ENCODE results near the gene SFRP5.

The SFRP5 gene

DNA sequence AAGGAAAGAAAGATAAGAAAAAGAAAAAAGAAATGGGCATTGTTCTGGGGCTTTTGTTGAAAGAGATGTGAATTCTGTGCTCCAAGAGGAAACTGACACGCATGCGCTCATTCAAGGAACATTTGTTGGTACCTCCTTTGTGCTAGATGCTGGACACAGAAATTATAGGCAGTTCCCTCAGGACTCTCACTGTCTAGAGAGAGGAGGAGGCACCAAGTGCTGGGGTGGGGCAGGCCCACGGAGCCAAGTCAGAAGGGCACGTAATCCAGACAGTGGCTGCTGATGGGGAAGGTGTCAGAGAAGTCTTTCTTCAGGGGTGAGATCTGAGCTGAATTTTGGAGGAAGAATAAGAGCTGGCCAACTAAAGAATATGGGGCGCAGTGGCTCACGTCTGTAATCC is 37.8 kb downstream of the SFRP5 start:
- DNase-seq = no peak

DNA sequence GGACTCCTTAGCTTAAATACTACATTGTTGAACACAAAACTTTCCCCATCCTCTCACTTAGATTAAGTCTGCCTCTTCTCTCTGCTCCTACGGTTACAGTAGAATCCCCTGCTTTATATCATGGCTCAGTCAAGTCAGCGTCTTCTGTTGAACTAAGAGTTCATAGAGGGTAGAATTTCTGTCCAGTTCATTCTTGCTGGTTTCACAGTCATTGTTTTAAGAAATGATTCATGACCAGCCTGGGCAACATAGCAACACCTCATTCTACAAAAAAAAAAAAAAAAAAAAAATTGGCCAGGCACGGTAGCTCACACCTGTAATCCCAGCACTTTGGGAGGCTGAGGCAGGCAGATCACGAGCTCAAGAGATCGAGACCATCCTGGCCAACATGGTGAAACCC is 38.5 kb downstream of the SFRP5 start:
- DNase-seq = no peak

DNA sequence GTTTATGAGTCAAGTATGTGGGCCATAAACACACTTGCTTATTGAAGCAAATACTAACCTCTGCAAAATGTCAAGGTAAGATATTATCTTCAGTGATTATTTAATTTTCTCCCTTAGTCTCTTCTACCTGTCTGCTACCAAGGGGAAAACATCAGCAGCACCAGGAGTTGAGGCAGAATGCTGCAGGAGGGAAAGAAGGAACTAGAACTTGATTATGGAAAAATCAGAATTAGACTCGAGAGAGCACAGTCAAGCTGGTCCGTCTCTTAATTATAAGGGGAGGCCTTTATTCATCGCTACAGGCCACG is 39.8 kb downstream of the SFRP5 start:
- DNase-seq = no peak

DNA sequence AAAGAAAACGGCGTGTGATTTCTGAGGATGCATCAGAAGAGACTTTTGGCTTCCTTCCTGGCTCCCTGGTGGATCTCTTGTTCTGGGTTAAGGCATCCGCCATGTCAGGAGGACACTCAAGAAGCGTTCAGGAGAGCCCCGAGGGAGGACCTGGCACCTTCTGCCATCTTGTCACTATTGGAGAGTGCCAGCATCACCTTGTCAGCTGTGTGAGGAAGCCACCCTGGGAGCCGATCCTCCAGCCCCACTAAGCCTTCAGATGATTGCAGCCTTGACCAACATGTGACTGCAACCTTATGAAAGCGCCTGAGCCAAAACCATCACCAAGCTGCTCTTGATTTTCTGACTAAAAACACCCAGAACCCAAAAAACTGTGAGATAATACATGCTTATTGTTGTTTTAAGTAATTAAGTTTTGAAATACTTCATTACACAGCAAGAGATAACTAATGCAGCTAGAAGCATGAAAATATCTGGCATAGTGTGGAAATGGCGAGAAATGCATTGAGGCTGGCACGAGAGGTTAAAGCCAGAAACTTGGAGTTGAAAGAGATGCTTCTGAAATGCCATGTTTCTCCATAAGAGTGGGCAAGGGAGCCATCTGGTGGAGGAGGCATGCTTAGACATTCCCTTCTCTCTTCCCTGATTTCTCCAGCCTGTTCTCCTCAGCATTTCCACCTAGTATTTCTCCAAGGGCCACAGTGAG is 40.3 kb downstream of the SFRP5 start:
- peak in 11 of 14 donors; percentile 5 to 76 (median 36) for DNase-seq

DNA sequence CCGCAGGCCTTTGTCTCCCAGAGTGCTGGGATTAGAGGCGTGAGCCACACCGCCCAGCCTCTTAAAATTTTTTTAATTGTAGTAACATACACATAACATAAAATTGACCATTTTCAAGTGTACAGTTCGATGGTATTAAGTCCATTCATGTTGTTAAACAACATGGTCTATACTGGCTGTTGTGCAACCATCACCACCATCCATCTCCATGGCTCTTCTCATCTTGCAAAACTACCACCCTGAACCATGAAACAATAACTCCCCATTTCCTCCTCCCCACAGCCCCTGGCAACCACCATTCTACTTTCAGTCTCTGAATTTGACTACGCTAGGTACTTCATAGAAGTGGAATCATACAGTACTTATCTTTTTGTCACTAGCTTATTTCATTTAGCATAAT is 42.8 kb downstream of the SFRP5 start:
- DNase-seq = no peak

DNA sequence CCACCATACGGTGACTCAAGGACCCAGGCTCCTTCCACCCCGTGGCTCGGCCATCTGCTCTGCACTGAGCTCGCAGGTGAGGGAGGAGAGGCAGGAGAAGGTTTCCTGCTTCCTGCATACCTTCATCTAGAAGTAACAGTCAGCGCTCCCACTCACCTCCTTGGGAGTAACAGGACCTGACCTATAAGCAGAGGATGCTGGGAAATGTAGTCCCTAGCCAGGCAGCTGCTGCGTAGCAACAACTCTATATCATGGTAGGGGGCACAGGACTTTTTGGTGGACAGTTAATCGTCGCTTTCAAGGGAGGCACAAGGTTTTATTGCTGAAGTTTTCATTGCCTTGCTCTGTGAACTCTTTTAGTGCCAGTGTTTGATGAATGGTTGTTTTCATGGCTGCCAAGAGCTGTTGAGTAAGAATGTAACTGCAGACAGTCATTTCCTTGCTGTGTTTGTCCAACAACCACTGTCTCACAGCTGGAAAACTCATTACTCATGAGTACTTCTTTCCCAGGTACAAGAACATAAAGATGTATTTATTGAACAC is 45.1 kb downstream of the SFRP5 start:
- DNase-seq = peak in 1 of 14 donors; percentile 9

DNA sequence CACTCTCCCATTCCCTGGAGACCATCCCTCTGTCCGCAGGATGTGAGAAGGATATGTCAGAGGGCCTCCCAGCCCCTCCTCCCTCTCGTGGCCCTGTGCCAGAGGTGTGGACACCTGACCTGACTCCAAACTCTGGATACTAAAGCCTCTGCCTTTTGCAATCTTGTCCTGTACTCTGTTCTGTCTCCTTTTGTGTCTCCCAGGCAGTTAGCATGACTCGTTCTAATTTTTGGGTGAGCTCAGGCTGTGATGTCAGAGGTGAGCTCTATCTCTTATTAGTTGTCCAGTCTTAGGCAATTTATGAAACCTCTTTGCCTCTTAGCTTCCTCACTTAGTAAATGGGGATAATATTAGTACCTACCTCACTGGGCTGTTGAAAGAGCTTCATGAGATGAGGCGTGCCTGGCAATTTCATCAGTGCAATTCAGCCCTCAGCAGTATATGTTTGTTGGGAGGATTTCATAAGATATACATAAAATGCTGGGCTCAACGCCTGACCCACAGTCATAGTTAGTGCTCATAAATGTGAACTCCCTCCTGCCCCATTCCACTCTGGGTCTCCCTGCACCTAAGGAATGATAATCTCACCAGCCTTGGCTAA is 47.4 kb downstream of the SFRP5 start:
- no peak for DNase-seq

DNA sequence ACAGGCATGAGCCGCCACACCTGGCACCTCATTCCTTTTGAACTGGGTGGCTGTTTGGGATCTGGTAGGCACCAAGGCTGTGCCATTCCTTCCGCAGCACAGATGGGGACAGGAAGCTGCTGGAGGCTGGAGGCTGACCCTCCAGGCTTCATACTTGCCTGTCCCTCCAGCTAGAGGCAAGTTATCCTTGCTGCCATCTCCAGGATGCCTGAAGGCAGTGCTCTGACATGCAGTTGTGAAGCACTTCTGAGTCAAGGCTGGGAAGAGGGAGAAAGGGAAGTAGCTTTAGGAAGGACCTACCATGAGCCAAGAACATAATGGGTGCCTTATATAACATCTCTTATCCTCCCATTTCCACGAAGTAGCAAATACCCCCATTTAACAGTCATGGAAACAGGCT is 48.8 kb downstream of the SFRP5 start:
- DNase-seq = no peak

DNA sequence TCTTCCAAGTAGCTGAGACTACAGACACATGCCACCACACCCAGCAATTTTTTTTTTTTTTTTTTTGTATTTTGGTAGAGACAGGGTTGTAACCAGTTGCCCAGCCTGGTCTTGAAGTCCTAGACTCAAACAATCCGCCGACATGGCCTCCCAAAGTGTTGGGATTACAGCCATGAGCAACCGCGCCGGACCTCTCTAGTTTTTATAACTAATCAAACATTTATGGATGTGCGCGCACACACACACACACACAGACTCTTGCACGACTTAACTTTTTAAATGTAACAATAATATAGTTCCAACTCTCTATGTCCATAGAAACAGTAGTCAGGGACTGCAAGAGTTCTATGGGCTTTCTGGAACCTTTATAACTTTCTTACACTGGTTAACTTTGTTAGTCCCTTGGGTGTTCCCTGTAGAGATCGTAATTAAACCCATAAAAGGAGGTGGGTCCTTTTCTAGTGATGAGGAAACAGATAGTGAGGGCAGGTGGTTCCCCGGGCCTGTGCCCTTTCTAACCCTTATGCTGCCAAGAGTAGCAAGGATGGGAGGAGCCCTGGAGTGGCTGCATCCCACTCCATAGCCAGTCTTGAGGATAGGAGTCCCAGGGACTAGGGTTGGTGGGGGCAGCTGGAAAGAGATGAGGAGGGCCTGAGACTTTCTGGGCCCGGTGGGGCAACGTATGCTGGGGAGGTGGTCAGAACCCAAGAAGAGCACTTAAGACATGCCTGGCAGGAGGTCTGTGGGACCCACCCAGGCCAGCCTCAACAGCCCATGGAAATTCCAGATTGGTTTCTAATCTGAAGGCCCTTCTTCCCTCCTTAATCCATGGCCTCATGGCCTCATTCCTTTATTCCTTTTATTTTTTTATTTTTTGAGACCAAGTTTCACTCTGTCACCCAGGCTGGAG is 49.7 kb downstream of the SFRP5 start:
- DNase-seq = no peak

DNA sequence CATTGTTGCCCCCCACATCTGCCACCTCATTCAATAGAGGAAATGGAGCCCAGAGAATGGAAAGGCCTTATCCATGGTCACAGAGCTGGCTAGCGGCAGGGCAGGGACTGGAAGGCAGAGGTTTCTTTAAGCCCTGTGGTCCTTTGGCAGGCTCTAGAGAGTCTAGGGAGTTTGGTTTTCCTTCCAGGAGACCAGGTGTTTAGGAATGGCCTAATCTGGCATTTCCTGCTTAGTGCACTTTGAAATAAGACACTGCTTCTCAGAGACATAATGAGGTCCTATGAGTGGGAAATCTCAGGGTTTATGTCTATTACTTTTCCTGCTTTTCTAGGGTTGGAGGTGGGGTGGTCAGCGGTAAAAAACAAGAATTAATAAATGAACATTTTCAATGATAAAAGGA is 52.2 kb downstream of the SFRP5 start:
- DNase-seq = no peak

DNA sequence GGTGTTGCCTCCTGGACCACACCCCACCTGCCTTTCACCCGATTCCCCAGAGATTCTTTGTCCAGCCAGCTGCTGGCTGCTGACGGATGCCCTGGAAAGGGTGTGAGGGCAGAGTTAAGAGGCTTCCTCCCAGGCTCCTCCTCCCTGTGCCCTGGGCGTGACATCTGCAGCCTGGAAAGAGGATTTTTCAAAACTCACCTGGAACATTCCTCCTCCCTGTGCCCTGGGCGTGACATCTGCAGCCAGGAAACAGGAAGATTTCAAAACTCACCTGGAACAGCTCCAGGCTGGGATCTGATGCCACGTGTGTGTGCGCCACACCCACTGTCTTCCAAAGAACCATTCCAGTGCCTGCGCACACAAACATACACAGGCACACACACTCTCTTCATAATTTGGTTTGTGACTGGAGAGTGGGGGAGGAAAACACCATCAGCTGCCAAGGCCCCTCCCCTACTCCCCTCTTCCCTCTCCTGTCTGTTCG is 53.1 kb downstream of the SFRP5 start:
- peak in 2 of 14 donors; percentile 39 to 72 for DNase-seq

DNA sequence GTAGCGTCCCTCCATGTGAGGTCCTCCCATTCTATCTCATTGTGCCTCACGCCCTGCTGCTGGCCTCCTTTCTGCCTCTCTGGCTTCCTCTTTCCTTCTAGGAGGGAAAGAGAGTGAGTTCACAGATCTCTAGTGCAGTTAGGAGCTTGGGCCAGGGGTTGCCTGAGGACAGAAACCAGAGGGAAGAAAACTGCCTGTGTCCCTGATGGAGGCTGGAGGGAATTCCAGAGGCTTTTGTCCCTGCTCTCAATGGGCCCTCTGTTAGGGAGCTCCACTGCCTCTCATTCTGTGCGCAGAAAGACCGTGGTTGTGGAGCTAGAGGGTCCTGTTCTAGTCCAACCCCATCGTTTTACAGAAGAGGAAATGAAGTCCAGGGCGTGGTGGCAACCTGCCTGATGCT is 53.6 kb downstream of the SFRP5 start:
- peak in 12 of 14 donors; percentile 18 to 78 (median 48) for DNase-seq

DNA sequence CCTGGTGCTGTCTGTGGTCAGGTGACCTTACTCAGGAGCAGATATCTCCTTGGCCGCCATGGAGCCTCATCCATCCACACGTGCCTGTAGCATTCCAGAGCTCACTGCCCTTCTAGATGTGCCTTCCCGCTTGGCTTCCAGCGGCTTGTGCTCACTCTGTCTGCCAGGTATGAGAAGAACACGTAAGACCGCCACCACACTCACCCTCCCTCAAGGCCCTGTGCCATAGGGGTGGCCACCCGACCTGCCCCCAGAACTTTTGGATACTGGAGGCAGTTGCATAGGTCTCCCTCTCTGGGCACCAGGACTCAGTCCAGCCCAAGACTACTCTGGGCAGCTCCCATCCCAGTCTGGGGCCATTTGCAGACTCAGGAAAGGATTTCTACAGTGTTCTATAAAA is 54.2 kb downstream of the SFRP5 start:
- no peak for DNase-seq
